Activated T-helper 2 cell treated with anti-CD3 and anti-CD28 coated beads, Interferon-gamma antibody, Interleukin-2, Interleukin-4, amounts not matched to agents 10 μg/mL and 5 μg/mL and 100 μg/mL, durations not matched to agents 14 hours and 24 hours and 36 hours (primary cell): ENCODE data around the gene TANC1. TPM values are rescaled to one million over a fixed set of nuclear protein-coding genes. Genes with fewer than 3 reads are reported as not detected.

Experiments
- DNase-seq: peaks from one replicate; pipeline ENCODE4 v3.0.0; 2021; ENCODE audit warnings: low spot score
- H3K27ac Mint-ChIP-seq: one replicate; pipeline ENCODE4 v1.8.0; 2021; ENCODE audit warnings: mixed read lengths
- H3K27me3 Mint-ChIP-seq: one replicate; pipeline ENCODE4 v1.8.0; 2021; ENCODE audit warnings: low read depth, mixed read lengths
- H3K36me3 Mint-ChIP-seq: one replicate; pipeline ENCODE4 v1.8.0; 2021; ENCODE audit warnings: low read depth, mixed read lengths
- H3K4me1 Mint-ChIP-seq: one replicate; pipeline ENCODE4 v1.8.0; 2021; ENCODE audit warnings: low read depth, mixed read lengths
- H3K4me3 Mint-ChIP-seq: one replicate; pipeline ENCODE4 v1.8.0; 2021; ENCODE audit warnings: low read depth, mild to moderate bottlenecking, moderate library complexity, mixed read lengths
- H3K9me3 Mint-ChIP-seq: one replicate; pipeline ENCODE4 v1.8.0; 2021; ENCODE audit warnings: mixed read lengths
- intact Hi-C: fragments of 100-400 bp; cut with micrococcal nuclease; formaldehyde crosslinking; loops from one replicate; pipeline ENCODE4 v1.15.1; 2023
- total RNA-seq: library from RNA; stranded (reverse); gene quantifications from 2 replicates; pipeline ENCODE4 v1.2.3, GENCODE V29; 2022

Gene TANC1
- total RNA-seq, 1 donor from 2014 or later = 0.34 TPM

DNA sequence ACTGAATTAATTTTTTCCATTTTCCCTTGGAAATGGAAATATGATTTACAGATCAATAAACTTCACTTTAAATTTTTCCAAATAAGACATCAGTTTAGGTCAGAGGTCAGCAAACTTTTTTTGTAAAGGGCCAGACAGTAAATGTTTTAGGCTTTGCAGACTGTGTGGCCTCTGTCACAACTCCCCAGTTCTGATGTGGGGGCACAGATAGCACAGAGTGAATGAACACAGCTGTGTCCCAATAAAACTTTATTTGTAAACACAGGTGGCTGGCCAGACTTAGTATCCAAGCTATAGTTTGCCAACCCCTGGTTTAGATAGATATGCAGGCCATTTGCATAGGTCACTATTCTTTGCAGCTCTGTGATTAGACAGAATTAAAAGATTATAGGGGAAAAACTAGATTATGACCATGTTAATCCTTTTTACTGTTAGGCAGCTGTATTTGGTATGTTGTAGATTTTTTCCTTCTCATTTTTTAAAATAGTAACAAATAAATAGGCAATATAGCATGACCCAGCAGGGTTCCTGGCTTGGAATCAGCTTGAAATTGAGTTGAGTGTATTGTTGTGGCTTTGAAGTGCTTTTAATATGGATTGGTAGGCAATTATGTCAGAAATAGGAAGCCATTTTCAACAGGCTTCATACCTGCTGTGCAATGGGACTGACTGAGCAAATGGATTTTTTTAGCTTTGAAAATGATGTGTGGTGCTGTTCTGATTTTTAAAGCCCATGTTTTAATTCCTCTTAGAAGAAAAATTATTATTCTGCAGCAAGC, 258.4 kb downstream of the TANC1 start:
- Mint-ChIP-seq H3K9me3 (no peaks in the 10 kb centered on the region), H3K4me1 (peaks cover 3% of the 10 kb centered on the region), H3K36me3 (no peaks in the 10 kb centered on the region), H3K27ac (no peak overlapping the region), H3K27me3 (peaks cover 3% of the 10 kb centered on the region), H3K4me3 (no peak overlapping the region)
- intact Hi-C loops = no loop called here
- DNase-seq = no peak

DNA sequence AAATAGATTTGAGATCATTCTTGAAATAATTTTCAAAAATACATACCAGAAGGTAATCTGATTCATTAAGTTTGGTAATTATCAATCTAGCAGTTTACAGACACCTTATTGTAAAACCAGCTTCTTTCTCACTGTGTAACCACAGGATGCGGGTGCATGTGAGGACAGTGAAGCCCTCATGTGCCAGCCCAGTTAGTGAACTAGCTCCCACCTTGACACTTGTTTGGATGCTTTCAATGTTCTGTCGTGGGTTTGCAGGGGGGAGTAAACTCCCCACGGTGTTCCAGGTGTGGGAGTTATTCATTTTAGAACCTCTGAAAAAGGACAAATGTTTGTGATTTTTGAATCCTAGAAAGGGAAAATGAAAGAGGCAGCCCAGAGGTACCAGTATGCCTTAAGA, 259.0 kb downstream of the TANC1 start:
- intact Hi-C loops = no loop called here
- no peaks in the 10 kb centered on the region for H3K27me3 Mint-ChIP-seq
- no peak for DNase-seq
- no peak overlapping the region for H3K27ac Mint-ChIP-seq
- no peaks in the 10 kb centered on the region for H3K36me3 Mint-ChIP-seq
- no peaks in the 10 kb centered on the region for H3K9me3 Mint-ChIP-seq
- no peak overlapping the region for H3K4me3 Mint-ChIP-seq
- H3K4me1 Mint-ChIP-seq = peaks cover 3% of the 10 kb centered on the region

DNA sequence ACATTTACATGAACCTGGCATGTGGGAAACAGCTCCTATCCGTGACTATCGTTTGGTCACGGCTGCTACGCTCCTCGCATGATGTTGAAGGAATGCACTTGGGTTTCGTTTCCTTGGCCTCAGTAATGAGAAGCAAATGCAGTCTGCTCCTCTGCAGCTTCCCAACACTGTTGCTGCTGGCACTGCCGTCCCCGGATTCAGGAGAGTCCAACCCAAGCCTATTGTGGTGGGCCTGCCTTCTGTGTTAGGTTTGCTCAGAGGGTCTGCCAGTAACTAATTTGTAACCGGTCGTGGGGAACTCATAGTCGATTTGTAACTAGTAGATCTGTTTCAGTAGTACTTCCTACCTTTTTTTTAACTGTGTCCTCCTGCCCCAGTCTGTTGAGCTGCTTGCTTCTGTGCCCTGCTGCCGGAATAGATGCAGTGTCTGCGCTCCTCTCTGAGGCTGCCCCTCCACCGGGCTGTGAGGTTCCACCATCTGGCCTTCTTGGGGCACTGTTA, 259.7 kb downstream of the TANC1 start:
- intact Hi-C loops = no loop called here
- Mint-ChIP-seq H3K4me3 (no peak overlapping the region), H3K4me1 (peaks cover 3% of the 10 kb centered on the region)

DNA sequence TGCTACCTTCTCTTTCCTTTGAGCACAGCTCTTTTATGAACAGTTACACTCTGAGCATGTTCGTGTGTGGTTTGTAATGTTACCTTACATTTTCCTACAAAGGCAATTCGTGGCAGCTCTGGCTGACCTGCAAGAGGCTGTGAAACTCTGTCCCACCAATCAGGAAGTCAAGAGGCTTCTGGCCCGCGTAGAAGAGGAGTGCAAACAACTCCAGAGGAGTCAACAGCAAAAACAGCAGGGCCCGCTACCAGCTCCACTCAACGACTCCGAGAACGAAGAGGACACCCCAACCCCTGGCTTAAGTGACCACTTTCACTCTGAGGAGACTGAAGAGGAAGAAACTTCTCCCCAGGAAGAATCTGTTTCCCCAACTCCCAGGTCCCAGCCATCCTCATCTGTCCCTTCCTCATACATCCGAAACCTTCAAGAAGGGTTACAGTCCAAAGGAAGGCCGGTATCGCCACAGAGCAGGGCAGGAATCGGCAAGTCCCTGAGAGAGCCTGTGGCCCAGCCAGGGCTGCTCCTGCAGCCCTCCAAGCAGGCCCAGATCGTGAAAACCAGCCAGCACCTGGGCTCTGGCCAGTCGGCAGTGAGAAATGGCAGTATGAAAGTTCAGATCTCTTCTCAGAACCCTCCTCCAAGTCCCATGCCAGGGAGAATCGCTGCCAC, 261.2 kb downstream of the TANC1 start:
- no peaks in the 10 kb centered on the region for H3K36me3 Mint-ChIP-seq
- DNase-seq = no peak
- no peaks in the 10 kb centered on the region for H3K9me3 Mint-ChIP-seq
- H3K4me1 Mint-ChIP-seq = peaks cover 3% of the 10 kb centered on the region
- intact Hi-C loops = no loop called here
- H3K27me3 Mint-ChIP-seq = no peaks in the 10 kb centered on the region
- no peak overlapping the region for H3K27ac Mint-ChIP-seq
- H3K4me3 Mint-ChIP-seq = no peak overlapping the region

More for the DNA sequence above, 259.7 kb downstream of the TANC1 start:
- DNase-seq = no peak
- Mint-ChIP-seq H3K27ac (no peak overlapping the region), H3K36me3 (no peaks in the 10 kb centered on the region), H3K9me3 (no peaks in the 10 kb centered on the region), H3K27me3 (no peaks in the 10 kb centered on the region)

DNA sequence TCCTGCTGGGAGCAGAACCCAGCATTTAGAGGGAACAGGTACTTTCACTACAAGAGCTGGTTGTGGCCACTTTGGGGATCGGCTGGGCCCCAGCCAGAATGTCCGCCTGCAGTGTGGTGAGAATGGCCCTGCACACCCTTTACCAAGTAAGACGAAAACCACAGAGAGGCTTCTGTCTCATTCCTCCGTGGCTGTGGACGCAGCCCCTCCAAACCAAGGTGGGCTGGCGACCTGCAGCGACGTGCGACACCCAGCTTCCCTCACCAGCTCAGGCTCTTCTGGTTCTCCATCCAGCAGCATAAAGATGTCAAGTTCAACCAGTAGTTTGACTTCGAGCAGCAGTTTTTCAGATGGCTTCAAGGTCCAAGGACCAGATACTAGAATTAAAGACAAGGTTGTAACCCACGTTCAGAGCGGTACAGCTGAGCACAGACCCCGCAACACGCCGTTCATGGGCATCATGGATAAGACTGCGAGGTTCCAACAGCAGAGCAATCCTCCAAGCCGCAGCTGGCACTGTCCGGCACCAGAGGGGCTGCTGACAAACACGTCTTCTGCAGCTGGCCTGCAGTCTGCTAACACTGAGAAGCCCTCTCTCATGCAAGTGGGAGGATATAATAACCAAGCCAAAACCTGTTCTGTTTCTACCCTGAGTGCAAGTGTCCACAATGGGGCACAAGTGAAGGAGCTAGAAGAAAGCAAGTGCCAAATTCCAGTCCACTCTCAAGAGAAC, 261.9 kb downstream of the TANC1 start:
- peak overlapping the region; percentile 26 for H3K27ac Mint-ChIP-seq
- DNase-seq = no peak
- H3K27me3 Mint-ChIP-seq = no peaks in the 10 kb centered on the region
- H3K36me3 Mint-ChIP-seq = no peaks in the 10 kb centered on the region
- intact Hi-C loops = no loop called here
- H3K4me1 Mint-ChIP-seq = peaks cover 3% of the 10 kb centered on the region
- H3K9me3 Mint-ChIP-seq = no peaks in the 10 kb centered on the region
- no peak overlapping the region for H3K4me3 Mint-ChIP-seq

DNA sequence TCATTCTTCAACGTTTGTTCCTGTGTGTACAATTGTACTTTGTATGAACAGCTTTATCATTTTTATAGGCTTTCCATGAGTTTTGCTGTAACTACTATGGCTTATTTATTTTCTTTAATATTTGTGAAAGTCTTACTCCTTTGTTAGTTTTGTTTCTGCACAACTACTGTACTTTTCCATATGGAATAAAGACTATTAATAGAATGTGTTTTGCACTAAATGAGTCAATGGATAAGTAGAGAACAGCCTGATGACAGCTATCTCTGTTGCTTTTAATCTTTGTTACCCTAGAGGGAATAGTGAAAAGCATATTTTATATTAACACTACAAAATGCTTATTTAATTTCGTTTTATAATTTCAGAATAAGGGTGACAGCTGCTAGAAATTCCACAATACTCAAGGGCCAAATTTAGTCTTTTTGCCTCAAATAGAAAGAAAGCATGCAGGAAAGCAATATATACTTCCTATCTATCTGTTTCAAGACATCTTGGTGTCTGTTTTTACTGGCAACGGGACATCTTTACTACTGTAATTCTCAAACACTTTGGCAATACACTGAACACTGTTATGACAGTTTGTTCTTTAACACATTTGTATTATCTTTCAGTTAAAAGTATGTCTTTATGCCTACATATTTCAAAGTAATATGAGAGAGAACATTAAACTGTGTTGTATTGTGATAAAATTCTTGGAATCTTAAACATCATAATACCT, 264.2 kb downstream of the TANC1 start:
- intact Hi-C loops = no loop called here
- H3K27ac Mint-ChIP-seq = no peak overlapping the region
- H3K9me3 Mint-ChIP-seq = no peaks in the 10 kb centered on the region
- no peaks in the 10 kb centered on the region for H3K36me3 Mint-ChIP-seq
- H3K4me3 Mint-ChIP-seq = no peak overlapping the region
- H3K27me3 Mint-ChIP-seq = no peaks in the 10 kb centered on the region
- H3K4me1 Mint-ChIP-seq = no peaks in the 10 kb centered on the region
- no peak for DNase-seq

DNA sequence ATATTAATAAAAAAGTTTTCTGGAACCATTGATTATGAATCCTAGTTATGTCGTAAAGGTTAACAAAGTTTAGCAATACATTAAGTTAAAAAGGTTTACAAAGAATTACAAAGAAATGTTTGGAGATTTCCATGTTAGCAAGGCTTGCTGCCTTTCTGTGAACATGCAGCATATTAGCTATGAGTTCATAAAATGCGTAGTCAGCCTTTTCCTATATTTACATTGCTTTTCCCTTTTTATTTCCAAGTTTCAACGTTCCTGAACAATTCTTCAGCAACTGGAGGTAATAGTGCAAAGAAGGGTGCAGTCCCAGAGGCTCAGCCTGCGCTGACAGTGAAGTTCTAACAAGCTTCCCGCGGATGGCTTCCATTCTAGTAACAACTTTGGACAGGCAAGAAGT, 266.4 kb downstream of the TANC1 start:
- H3K27me3 Mint-ChIP-seq = no peaks in the 10 kb centered on the region
- H3K36me3 Mint-ChIP-seq = no peaks in the 10 kb centered on the region
- no peak overlapping the region for H3K4me3 Mint-ChIP-seq
- intact Hi-C loops = no loop called here
- no peak overlapping the region for H3K27ac Mint-ChIP-seq
- H3K9me3 Mint-ChIP-seq = no peaks in the 10 kb centered on the region
- H3K4me1 Mint-ChIP-seq = no peaks in the 10 kb centered on the region
- DNase-seq = no peak

DNA sequence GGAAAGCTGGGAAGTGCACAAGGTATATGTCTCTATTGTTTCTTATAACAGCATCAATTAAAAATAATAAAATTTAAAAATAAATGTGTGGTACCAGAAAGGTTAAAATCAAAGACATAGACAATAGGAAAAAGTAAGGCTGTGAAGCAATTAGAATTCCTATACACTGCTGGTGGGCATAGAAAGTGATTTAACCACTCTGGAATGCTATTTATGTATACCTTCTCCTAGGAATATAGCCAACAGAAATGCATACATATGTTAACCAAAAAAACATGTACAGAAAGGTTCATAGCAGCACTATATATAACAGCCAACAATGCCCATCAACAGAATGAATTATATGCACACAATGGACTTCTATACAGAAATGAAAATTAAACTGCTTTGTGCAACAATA, 275.1 kb downstream of the TANC1 start:
- Mint-ChIP-seq H3K4me1 (no peaks in the 10 kb centered on the region), H3K27me3 (no peaks in the 10 kb centered on the region), H3K27ac (no peak overlapping the region), H3K9me3 (peaks cover 14% of the 10 kb centered on the region), H3K36me3 (peaks cover 24% of the 10 kb centered on the region), H3K4me3 (no peak overlapping the region)
- no peak for DNase-seq
- intact Hi-C loops = no loop called here

DNA sequence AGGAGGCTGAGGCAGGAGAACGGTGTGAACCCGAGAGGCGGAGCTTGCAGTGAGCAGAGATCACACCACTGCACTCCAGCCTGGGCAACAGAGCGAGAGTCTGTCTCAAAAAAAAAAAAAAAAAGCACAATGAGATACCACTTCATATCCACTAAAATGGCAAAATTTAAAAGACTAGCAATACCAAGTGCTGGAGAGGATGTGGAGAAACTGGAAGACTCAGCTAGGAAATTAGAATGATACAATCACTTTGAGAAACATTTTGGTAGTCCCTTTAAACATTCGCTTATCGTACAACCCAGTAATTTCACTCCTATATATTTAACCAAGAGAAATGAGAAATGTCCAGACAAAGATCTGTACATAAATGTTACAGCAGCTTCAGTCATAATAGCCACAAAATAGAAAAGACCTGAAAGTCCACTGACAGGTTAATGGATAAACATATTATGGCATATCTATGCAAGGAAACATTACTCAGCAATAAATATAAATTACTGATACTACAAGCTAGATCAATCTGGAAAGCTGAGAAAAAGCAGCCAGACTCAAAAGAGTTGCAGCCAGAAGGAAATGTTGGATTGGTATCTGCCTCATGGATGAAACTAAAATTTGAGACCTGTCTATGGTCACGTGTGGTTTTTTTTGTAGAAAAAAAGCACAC, 278.0 kb downstream of the TANC1 start:
- H3K9me3 Mint-ChIP-seq = peaks cover 14% of the 10 kb centered on the region
- H3K27ac Mint-ChIP-seq = no peak overlapping the region
- no peak for DNase-seq
- H3K27me3 Mint-ChIP-seq = no peaks in the 10 kb centered on the region
- no peaks in the 10 kb centered on the region for H3K4me1 Mint-ChIP-seq
- intact Hi-C loops = no loop called here
- no peak overlapping the region for H3K4me3 Mint-ChIP-seq
- H3K36me3 Mint-ChIP-seq = peaks cover 24% of the 10 kb centered on the region

DNA sequence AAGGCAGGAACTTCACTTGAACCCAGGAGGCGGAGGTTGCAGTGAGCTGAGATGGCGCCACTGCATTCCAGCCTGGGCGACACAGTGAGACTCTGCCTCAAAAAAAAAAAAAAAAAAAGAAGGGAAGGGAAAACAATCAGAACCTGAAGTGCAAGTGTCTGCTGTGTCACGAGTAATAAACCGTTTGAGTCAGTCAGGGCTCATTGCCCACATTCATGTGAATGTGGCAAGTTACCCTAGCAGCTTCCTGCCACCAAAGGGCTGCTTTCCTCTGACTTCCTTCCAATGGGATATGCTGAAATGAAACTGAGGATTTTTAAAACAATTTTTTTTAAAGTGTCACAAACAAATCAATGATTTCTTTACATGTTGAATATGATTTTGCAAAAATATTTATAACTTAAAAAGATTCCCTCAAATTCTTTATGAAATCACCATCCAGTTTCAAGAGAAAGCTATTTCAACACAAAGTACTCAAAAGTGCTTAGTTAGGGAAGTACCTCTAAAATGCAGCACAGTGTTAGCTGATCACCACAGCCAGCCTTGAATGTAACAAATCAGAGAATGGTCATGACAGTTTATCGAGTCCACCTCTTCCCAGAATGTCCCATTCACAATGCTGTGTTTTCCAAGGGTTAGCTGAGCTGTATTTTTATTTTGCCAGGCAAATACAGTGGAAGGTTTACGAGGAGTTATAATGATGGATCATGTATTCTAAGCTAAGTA, 281.7 kb downstream of the TANC1 start:
- no peak for DNase-seq
- Mint-ChIP-seq H3K4me3 (no peak overlapping the region), H3K9me3 (peaks cover 14% of the 10 kb centered on the region), H3K4me1 (no peaks in the 10 kb centered on the region), H3K27me3 (no peaks in the 10 kb centered on the region), H3K27ac (no peak overlapping the region), H3K36me3 (peaks cover 23% of the 10 kb centered on the region)
- intact Hi-C loops = no loop called here

DNA sequence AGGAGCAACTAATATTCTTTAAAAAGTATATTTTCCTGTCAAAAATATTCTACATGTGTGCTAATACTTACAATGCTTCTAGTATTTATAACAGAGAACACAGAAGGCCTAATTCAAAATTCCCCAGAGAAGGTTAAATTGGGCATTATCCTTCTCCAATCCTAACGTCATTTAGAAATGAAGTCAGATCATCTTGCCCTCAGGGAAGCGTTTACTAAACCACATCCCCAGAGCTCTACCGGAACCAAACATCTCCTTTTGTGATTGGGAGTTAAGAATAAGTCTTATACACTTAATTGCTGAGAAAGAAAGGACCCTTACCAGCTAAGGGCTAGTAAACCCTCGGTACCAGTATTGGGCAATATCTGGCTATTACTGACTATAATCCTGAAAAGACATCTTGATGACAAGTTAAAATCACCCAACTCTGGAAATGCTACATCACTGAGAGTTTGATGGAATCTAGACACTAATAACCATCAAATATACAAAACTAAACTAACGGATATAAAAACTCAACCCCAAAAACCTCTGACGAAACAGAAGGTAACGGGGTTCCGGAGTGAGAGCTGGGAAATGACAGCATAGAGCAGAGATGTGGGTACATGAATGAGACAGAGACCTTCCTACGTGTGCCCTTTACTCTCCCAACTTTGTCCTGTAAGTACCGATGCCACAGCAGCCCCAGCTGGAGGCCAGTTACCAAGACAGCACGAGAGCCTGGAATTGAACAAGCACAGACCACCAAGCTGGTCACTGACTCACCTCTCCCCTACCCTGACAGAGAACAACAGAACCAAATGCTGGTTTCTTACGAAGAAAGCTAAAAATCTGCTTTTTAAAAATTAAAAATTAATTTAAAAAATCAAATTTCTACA, 283.1 kb downstream of the TANC1 start:
- intact Hi-C loops = no loop called here
- no peaks in the 10 kb centered on the region for H3K27me3 Mint-ChIP-seq
- H3K4me3 Mint-ChIP-seq = no peak overlapping the region
- peaks cover 6% of the 10 kb centered on the region for H3K9me3 Mint-ChIP-seq
- H3K4me1 Mint-ChIP-seq = no peaks in the 10 kb centered on the region
- peaks cover 15% of the 10 kb centered on the region for H3K36me3 Mint-ChIP-seq
- H3K27ac Mint-ChIP-seq = no peak overlapping the region
- DNase-seq = no peak
